ENCODE measurements around the gene RANBP17. TPM values are rescaled to one million over a fixed set of nuclear protein-coding genes. Genes with fewer than 3 reads are reported as not detected.
"Not testable (repeated sequence)": the region's sequence is repeated elsewhere in the genome, so short reads cannot be mapped to it uniquely, and the experiment has no call there.

RANBP17 gene
- total RNA-seq, 1 donor from 2014 or later, result 32.8 TPM

DNA sequence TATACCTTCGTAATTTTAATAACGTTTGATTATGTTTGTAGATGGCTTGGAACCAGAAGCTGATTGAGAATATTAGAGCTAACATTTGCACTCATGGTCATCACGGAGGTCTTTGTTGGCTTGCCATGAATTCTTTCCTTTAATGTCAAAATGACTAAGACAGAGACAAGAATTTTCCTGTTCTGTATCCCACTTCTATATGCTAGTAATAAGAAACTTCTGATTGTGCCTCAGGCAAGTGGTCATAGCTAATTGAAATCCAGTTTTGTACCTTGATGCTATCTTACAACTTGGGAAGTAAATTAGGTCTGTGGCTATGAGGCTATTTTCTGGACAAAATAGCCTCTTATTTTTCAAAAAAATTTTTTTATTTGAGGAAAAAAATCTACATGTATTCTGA is 167.6 kb downstream of the RANBP17 start:
- DNase-seq (ENCODE audit: low spot score, unreplicated experiment), result no peak
- Mint-ChIP-seq H3K36me3 (ENCODE audit: insufficient read depth) (peaks cover 4% of the 10 kb centered on the region), H3K27ac (no peak overlapping the region), H3K27me3 (no peaks in the 10 kb centered on the region), H3K4me1 (ENCODE audit: low read depth) (no peaks in the 10 kb centered on the region), H3K4me3 (ENCODE audit: low read depth) (no peak overlapping the region), H3K9me3 (ENCODE audit: low read depth) (peaks cover 5% of the 10 kb centered on the region)
- TF ChIP-seq, protein P1, sequence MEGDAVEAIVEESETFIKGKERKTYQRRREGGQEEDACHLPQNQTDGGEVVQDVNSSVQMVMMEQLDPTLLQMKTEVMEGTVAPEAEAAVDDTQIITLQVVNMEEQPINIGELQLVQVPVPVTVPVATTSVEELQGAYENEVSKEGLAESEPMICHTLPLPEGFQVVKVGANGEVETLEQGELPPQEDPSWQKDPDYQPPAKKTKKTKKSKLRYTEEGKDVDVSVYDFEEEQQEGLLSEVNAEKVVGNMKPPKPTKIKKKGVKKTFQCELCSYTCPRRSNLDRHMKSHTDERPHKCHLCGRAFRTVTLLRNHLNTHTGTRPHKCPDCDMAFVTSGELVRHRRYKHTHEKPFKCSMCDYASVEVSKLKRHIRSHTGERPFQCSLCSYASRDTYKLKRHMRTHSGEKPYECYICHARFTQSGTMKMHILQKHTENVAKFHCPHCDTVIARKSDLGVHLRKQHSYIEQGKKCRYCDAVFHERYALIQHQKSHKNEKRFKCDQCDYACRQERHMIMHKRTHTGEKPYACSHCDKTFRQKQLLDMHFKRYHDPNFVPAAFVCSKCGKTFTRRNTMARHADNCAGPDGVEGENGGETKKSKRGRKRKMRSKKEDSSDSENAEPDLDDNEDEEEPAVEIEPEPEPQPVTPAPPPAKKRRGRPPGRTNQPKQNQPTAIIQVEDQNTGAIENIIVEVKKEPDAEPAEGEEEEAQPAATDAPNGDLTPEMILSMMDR (IDR thresholded peaks at IDR 0.05; ENCODE audit: unreplicated experiment), result no peak

DNA sequence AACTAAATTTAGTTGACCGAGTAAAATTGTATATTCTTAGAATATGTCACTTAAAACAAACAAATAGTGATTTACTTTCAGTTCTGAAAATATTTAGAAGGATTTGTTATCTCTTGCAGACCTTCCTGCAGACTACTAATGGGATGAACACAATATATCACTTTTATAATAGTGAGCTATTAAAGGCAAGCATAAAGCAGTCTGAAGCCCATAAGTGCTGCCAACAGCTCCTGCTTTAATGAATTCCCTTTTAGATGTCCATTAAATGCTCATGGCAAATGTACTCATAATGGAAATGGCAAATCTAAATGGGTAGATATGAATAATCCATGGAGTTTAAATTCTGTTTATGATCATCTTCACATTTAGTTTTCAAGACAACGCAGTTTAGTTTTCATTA is 170.2 kb downstream of the RANBP17 start:
- Mint-ChIP-seq H3K4me1 (ENCODE audit: low read depth) (no peaks in the 10 kb centered on the region), H3K4me3 (ENCODE audit: low read depth) (no peak overlapping the region), H3K9me3 (ENCODE audit: low read depth) (peaks cover 4% of the 10 kb centered on the region), H3K36me3 (ENCODE audit: insufficient read depth) (peaks cover under 1% of the 10 kb centered on the region), H3K27ac (no peak overlapping the region), H3K27me3 (no peaks in the 10 kb centered on the region)
- TF ChIP-seq, protein P1 (IDR thresholded peaks at IDR 0.05; ENCODE audit: unreplicated experiment), result no peak
- no peak for DNase-seq (ENCODE audit: low spot score, unreplicated experiment)

DNA sequence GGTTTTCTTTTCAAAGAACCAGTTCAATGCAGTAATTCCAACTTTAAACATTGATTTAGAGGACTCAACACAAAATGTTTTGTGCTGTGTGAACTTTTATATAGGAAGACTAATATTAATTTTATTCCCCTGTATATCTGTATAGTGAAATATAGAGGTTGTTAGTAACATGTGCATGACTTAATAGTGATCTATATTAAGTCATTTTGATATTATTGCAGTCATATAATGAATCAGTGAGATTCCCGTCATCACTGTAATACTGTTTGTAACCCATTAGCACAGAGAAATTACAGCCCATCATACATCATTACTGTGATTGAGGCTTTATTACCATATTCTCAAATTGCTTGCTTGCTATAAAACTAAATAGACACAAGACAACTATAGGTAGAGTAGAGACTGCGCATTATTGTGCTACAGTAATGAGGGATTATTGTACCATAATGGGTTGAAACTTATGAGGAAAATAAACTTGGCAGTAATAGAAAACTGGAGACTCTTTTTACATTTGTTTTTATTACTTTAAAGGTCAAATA is 170.7 kb downstream of the RANBP17 start:
- Mint-ChIP-seq H3K36me3 (ENCODE audit: insufficient read depth) (peaks cover 4% of the 10 kb centered on the region), H3K27ac (no peak overlapping the region), H3K9me3 (ENCODE audit: low read depth) (peaks cover 8% of the 10 kb centered on the region), H3K4me1 (ENCODE audit: low read depth) (no peaks in the 10 kb centered on the region), H3K27me3 (no peaks in the 10 kb centered on the region), H3K4me3 (ENCODE audit: low read depth) (no peak overlapping the region)
- no peak for DNase-seq (ENCODE audit: low spot score, unreplicated experiment)
- TF ChIP-seq, protein P1 (IDR thresholded peaks at IDR 0.05; ENCODE audit: unreplicated experiment), result no peak

DNA sequence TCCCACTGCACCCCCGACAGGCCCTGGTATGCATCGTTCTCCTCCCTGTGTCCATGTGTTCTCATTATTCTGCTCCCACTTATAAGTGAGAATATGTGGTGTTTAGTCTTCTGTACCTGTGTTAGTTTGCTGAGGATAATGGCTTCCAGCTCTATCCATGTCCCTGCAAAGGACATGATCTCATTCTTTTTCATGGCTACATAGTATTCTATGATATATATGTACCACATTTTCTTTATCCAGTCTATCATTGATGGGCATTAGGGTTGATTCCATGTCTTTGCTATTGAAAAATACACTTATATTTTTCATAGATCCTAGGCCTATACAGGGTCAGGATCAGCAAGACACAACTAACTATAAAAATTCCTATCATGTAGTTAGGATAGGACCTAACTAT is 180.1 kb downstream of the RANBP17 start:
- DNase-seq (ENCODE audit: low spot score, unreplicated experiment); H3K4me3 Mint-ChIP-seq (ENCODE audit: low read depth); H3K36me3 Mint-ChIP-seq (ENCODE audit: insufficient read depth); H3K4me1 Mint-ChIP-seq (ENCODE audit: low read depth); H3K27ac Mint-ChIP-seq; H3K27me3 Mint-ChIP-seq: not testable (repeated sequence)
- H3K9me3 Mint-ChIP-seq (ENCODE audit: low read depth), result peaks cover 13% of the 10 kb centered on the region

DNA sequence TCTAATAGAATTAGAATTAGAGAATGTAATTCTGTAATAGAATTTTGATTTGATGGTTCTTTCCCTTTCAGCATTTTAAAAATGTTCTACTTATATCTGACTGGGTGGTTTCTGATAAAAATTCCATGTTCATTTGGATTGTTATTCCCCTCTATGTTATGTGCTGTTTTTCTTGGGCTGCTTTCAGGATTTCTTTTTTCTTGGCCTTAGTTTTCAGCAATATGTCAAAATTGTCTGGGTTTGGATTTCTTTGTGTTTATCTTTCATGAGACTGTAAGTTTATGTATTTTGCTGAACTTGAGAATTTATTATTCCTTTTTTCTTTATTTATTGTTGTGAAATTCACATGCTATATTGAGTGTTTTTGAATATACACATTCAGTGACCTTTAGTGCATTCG is 189.1 kb downstream of the RANBP17 start:
- no peak overlapping the region for H3K4me3 Mint-ChIP-seq (ENCODE audit: low read depth)
- no peak for DNase-seq (ENCODE audit: low spot score, unreplicated experiment)
- H3K27me3 Mint-ChIP-seq, result no peaks in the 10 kb centered on the region
- no peak overlapping the region for H3K27ac Mint-ChIP-seq
- TF ChIP-seq, protein P1 (IDR thresholded peaks at IDR 0.05; ENCODE audit: unreplicated experiment), result no peak
- peaks cover 26% of the 10 kb centered on the region for H3K9me3 Mint-ChIP-seq (ENCODE audit: low read depth)
- H3K36me3 Mint-ChIP-seq (ENCODE audit: insufficient read depth), result peaks cover 22% of the 10 kb centered on the region
- no peaks in the 10 kb centered on the region for H3K4me1 Mint-ChIP-seq (ENCODE audit: low read depth)

DNA sequence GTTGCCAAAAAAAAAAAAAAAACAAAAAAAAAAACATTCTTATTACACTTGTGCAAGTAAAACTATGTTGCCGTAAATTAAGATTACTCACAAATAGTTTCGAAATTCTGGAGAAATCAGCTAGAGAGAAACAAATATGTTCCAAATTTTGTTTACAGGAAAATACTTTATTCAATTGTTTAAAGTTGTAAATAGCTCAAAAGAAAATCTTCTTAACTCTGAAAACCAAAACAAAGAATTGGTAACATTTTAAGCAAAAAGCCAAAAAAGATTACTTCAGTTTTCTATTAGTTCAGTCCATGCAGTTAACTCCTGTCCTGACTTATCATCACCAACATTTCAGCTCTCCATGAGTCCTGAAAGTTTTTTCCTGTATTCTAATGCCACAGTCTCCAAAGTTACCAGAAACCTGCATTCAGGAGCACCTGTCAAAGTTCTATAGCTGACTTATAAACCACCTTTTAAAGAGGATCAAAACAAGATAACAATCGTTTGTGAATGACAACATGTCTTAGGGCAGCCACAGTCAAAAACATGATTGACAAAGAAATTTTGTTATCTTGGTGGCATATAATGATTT is 194.1 kb downstream of the RANBP17 start:
- Mint-ChIP-seq H3K9me3 (ENCODE audit: low read depth) (peaks cover 31% of the 10 kb centered on the region), H3K27ac (no peak overlapping the region), H3K4me1 (ENCODE audit: low read depth) (no peaks in the 10 kb centered on the region), H3K36me3 (ENCODE audit: insufficient read depth) (peaks cover 28% of the 10 kb centered on the region), H3K4me3 (ENCODE audit: low read depth) (no peak overlapping the region), H3K27me3 (no peaks in the 10 kb centered on the region)
- TF ChIP-seq, protein P1 (IDR thresholded peaks at IDR 0.05; ENCODE audit: unreplicated experiment), result no peak
- no peak for DNase-seq (ENCODE audit: low spot score, unreplicated experiment)

Data from progenitor cell of endocrine pancreas (in vitro differentiated cells).